Stimulated activated CD8-positive, alpha-beta memory T cell treated with anti-CD3 and anti-CD28 coated beads, Interleukin-7, amount 100 ng/mL, for 48 hours (primary cell): Measurements from ENCODE around the gene PDCD6IP.

Experiments used
- DNase-seq, 2 donors: peaks; one replicate each; pipeline ENCODE4 v3.0.0-alpha.2; 2020; ENCODE audit warnings: low read depth in 1 of 2; ENCODE audit errors: extremely low read depth in 1 of 2

Gene PDCD6IP

GRCh38 chr3:33918126-33918756, 119.8 kb downstream of the PDCD6IP start:
- no peak for DNase-seq
